HCT116 (cell line): Measurements from ENCODE around the gene CLTC. TPM values are rescaled to one million over a fixed set of nuclear protein-coding genes. Genes with fewer than 3 reads are reported as not detected.

ENCODE experiments used
- ATAC-seq: fragments of 200-7000 bp; cut with Tn5 transposase; 2 replicates; pipeline ENCODE4 v1.9.1; 2020; ENCODE audit warnings: mild to moderate bottlenecking, moderate library complexity
- BruUV-seq: library from RNA; stranded (reverse); fragments of 400-500 nt; replicated peaks from 2 replicates; lab custom pipeline; 2021; lab: Mats Ljungman, UMichigan
- CTCF ChIA-PET: fragments of 300-600 bp; sonication (Branson Sonifier 250); formaldehyde crosslinking; loops from one replicate; lab custom pipeline; 2021; ENCODE audit warnings: antibody characterized with exemption; lab: Charles Lee
- POLR2A ChIA-PET: fragments of 300-600, 350-600 bp; sonication (Branson Sonifier 250); formaldehyde crosslinking; loops from one replicate; lab custom pipeline; 2021; ENCODE audit warnings: antibody characterized with exemption; lab: Charles Lee
- RAD21 ChIA-PET, 2 experiments: fragments of 300-600 bp; sonication (Branson Sonifier 250); formaldehyde crosslinking; loops; one replicate each; lab custom pipeline; 2023; ENCODE audit warnings: low total read pairs in 2 of 2; ENCODE audit not compliant: uncharacterized antibody in 2 of 2, unreplicated experiment in 2 of 2, low non-redundant PET in 1 of 2; lab: Charles Lee
- DNase-seq: peaks from one replicate; pipeline ENCODE4 v3.0.0-alpha.2; 2010; ENCODE audit warnings: low read depth, low spot score
- H2AFZ ChIP-seq: fragments of 200-600 bp; shearing (Covaris generic), sonication (generic); 2 replicates; pipeline ENCODE4 v1.6.1; 2017; ENCODE audit warnings: low read depth, mixed run types, mixed read lengths, antibody characterized with exemption, low read length; ENCODE audit not compliant: poor library complexity, severe bottlenecking
- H3K27ac ChIP-seq: 2 replicates; pipeline ENCODE4 v1.5.1; 2012; ENCODE audit warnings: low read depth, low read length
- H3K27me3 ChIP-seq: fragments of 200-600 bp; sonication (generic); 2 replicates; pipeline ENCODE4 v1.6.1; 2016; ENCODE audit warnings: mixed run types, low read length, mixed read lengths; ENCODE audit not compliant: insufficient read depth
- H3K36me3 ChIP-seq, 2 experiments: fragments of 200-500 bp in 1 of 2; fragments of 200-600 bp in 1 of 2; sonication (Bioruptor generic) in 1 of 2; sonication (generic) in 1 of 2; 2 replicates each; pipeline versions ENCODE4 v1.5.1 to v1.6.1; 2014 to 2016; ENCODE audit warnings: low read length in 2 of 2, inconsistent platforms in 1 of 2, mixed read lengths in 1 of 2, mixed run types in 1 of 2; ENCODE audit not compliant: insufficient read depth in 2 of 2, control insufficient read depth in 1 of 2
- H3K4me1 ChIP-seq, 2 experiments: fragments of 200-600 bp in 1 of 2; sonication (generic) in 1 of 2; 2 replicates each; pipeline versions ENCODE4 v1.5.1 to v1.6.1; 2012 to 2017; ENCODE audit warnings: low read length in 2 of 2, inconsistent platforms in 1 of 2, mild to moderate bottlenecking in 1 of 2, mixed read lengths in 1 of 2, mixed run types in 1 of 2, moderate library complexity in 1 of 2; ENCODE audit not compliant: insufficient read depth in 2 of 2, control insufficient read depth in 1 of 2
- H3K4me2 ChIP-seq: fragments of 200-600 bp; sonication (generic); 2 replicates; pipeline ENCODE4 v1.6.1; 2017; ENCODE audit warnings: mixed run types, low read length, mixed read lengths
- H3K4me3 ChIP-seq, 2 experiments: fragments of 200-600 bp in 1 of 2; sonication (generic) in 1 of 2; replicated peaks in 1 of 2; 2 replicates each; pipeline ENCODE4 v1.5.1; 2011 to 2016; ENCODE audit warnings: low read length in 2 of 2, control low read depth in 1 of 2, low read depth in 1 of 2, mild to moderate bottlenecking in 1 of 2, mixed read lengths in 1 of 2, mixed run types in 1 of 2
- H3K79me2 ChIP-seq: fragments of 200-600 bp; sonication (generic); 2 replicates; pipeline ENCODE4 v1.6.1; 2017; ENCODE audit warnings: mild to moderate bottlenecking, mixed run types, low read length, moderate library complexity, mixed read lengths; ENCODE audit not compliant: insufficient read depth
- H3K9ac ChIP-seq: fragments of 200-600 bp; sonication (generic); 2 replicates; pipeline ENCODE4 v1.6.1; 2016; ENCODE audit warnings: low read length, mixed read lengths
- H3K9me2 ChIP-seq: fragments of 200-600 bp; sonication (generic), shearing (Covaris generic); 2 replicates; pipeline ENCODE4 v1.6.1; 2017; ENCODE audit warnings: mixed run types, mild to moderate bottlenecking, moderate library complexity; ENCODE audit not compliant: insufficient read depth
- H3K9me3 ChIP-seq, 2 experiments: fragments of 200-500 bp in 1 of 2; fragments of 200-600 bp in 1 of 2; sonication (Bioruptor generic) in 1 of 2; sonication (generic) in 1 of 2; 2 replicates each; pipeline ENCODE4 v1.6.1; 2014 to 2017; ENCODE audit warnings: low read length in 2 of 2, mixed read lengths in 2 of 2, inconsistent platforms in 1 of 2, low read depth in 1 of 2, mild to moderate bottlenecking in 1 of 2, mixed run types in 1 of 2, moderate library complexity in 1 of 2; ENCODE audit not compliant: control insufficient read depth in 1 of 2, insufficient read depth in 1 of 2
- H4K20me1 ChIP-seq: fragments of 200-600 bp; sonication (generic), shearing (Covaris generic); 2 replicates; pipeline ENCODE4 v1.6.1; 2017; ENCODE audit warnings: mixed run types, mild to moderate bottlenecking, moderate library complexity; ENCODE audit not compliant: insufficient read depth
- CBX3 ChIP-seq: IDR thresholded peaks from 2 replicates; pipeline ENCODE4 v1.6.1; 2012; ENCODE audit warnings: low read depth
- CEBPB ChIP-seq: IDR thresholded peaks from 2 replicates; pipeline ENCODE4 v1.6.1; 2012; ENCODE audit warnings: low read depth
- EGR1 ChIP-seq: IDR thresholded peaks from 2 replicates; pipeline ENCODE4 v1.6.1; 2012; ENCODE audit warnings: low read depth
- EZH2 ChIP-seq: fragments of 200-600 bp; sonication (generic); IDR thresholded peaks from 2 replicates; pipeline ENCODE4 v1.6.1; 2017; ENCODE audit warnings: antibody characterized with exemption, mixed run types
- JUND ChIP-seq: IDR thresholded peaks from 2 replicates; pipeline ENCODE4 v1.6.1; 2012
- POLR2A ChIP-seq: IDR thresholded peaks from 2 replicates; pipeline ENCODE4 v1.7.0; 2011; ENCODE audit warnings: borderline replicate concordance; ENCODE audit not compliant: insufficient read depth, insufficient read length; ENCODE audit errors: extremely low read depth
- POLR2AphosphoS5 ChIP-seq: IDR thresholded peaks from 2 replicates; pipeline ENCODE4 v1.6.1; 2011; ENCODE audit warnings: mild to moderate bottlenecking, low read depth, low read length, moderate library complexity
- SIN3A ChIP-seq: IDR thresholded peaks from 2 replicates; pipeline ENCODE4 v1.6.1; 2012; ENCODE audit warnings: low read depth
- SP1 ChIP-seq: IDR thresholded peaks from 2 replicates; pipeline ENCODE4 v1.6.1; 2012; ENCODE audit warnings: low read depth
- SRF ChIP-seq: IDR thresholded peaks from 2 replicates; pipeline ENCODE4 v1.6.1; 2012; ENCODE audit warnings: low read depth
- YY1 ChIP-seq: IDR thresholded peaks from 2 replicates; pipeline ENCODE4 v1.6.1; 2011; ENCODE audit warnings: low read length, low read depth, moderate library complexity, mild to moderate bottlenecking; ENCODE audit not compliant: insufficient replicate concordance; ENCODE audit errors: extremely low read depth
- ZNF274 ChIP-seq: fragments of 200-500 bp; sonication (Bioruptor generic); IDR thresholded peaks from 2 replicates; pipeline ENCODE4 v1.6.1; 2014; ENCODE audit warnings: mild to moderate bottlenecking, low read depth, low read length, inconsistent platforms
- intact Hi-C: fragments of 100-400 bp; cut with micrococcal nuclease; formaldehyde crosslinking; loops from 2 replicates; pipeline ENCODE4 v1.10.0; 2022
- total RNA-seq: library from RNA; stranded (reverse); gene quantifications from one replicate; pipeline ENCODE4 v1.2.1, GENCODE V29; 2021; ENCODE audit not compliant: unreplicated experiment
- TF ChIP-seq, protein P1 (sequence below): IDR thresholded peaks from 2 replicates; pipeline ENCODE4 v1.6.1; 2012
- TF ChIP-seq, protein P2 (sequence below): IDR thresholded peaks from 2 replicates; pipeline ENCODE4 v1.6.1; 2012; ENCODE audit warnings: low read depth
- TF ChIP-seq, protein P3 (sequence below), 3 experiments: fragments of 200-600 bp in 1 of 3; sonication (generic) in 1 of 3; IDR thresholded peaks in 2 of 3; conservative IDR thresholded peaks in 1 of 3; 2 replicates each; pipeline ENCODE4 v1.5.1; 2012 to 2017; ENCODE audit warnings: low read depth in 2 of 3, low read length in 2 of 3, antibody characterized with exemption in 1 of 3, borderline replicate concordance in 1 of 3, control low read depth in 1 of 3, mild to moderate bottlenecking in 1 of 3, mixed read lengths in 1 of 3, mixed run types in 1 of 3, moderate library complexity in 1 of 3; ENCODE audit not compliant: insufficient read depth in 1 of 3

CLTC gene
- total RNA-seq, 1 experiment from 2014 or later = 351 TPM

DNA sequence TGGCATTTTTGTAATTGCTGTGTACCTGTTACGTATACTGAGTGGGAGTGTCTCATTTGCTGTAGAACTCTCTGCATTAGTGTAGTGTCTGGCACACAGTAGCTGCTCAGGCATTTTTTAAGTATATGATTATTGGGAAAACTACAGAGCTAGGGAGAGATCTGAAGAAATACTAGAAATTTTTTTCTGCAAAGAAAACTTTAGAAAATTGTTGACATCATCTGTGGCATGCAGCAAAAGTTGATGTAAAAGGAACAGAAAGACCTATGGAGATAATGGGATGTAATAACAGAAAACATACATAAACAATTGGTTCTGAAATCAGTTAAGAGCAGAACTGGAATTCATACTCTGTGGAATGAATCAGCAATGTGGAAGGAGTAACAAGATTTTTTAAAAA lies 11.6 kb downstream of the CLTC start:
- POLR2A ChIA-PET = interaction anchor here (3.2 kb wide), 1 partner anchor 12 kb away, joined by 9 read pairs; the partner anchor contains the start of gene CLTC
- Histone ChIP-seq H3K27me3 (no peaks in the 10 kb centered on the region), H4K20me1 (peaks cover 68% of the 10 kb centered on the region), H3K79me2 (peaks cover 100% of the 10 kb centered on the region), H3K4me1 (peaks cover 0 to 5% of the 10 kb centered on the region in 2 experiments; a peak in 1 of 4 replicates), H3K9ac (no peak overlapping the region), H3K27ac (no peak overlapping the region), H3K9me3 (no peaks in the 10 kb centered on the region), H3K4me3 (no peak overlapping the region), H3K36me3 (peaks cover 0 to 13% of the 10 kb centered on the region in 2 experiments; a peak in 1 of 4 replicates), H2AFZ (no peak overlapping the region), H3K9me2 (no peaks in the 10 kb centered on the region), H3K4me2 (no peak overlapping the region)
- no TSS peak for BruUV-seq
- no peak for TF ChIP-seq JUND
- TF ChIP-seq CBX3 = no peak
- no peak for TF ChIP-seq EZH2
- no peak for TF ChIP-seq YY1
- TF ChIP-seq ZNF274 = no peak
- TF ChIP-seq, protein P1, sequence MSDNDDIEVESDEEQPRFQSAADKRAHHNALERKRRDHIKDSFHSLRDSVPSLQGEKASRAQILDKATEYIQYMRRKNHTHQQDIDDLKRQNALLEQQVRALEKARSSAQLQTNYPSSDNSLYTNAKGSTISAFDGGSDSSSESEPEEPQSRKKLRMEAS = no peak
- no peak for TF ChIP-seq EGR1
- ATAC-seq (no peak), DNase-seq (no peak)
- intact Hi-C loops = no loop called here
- CTCF ChIA-PET = no interaction called here
- RAD21 ChIA-PET = no interaction called here

DNA sequence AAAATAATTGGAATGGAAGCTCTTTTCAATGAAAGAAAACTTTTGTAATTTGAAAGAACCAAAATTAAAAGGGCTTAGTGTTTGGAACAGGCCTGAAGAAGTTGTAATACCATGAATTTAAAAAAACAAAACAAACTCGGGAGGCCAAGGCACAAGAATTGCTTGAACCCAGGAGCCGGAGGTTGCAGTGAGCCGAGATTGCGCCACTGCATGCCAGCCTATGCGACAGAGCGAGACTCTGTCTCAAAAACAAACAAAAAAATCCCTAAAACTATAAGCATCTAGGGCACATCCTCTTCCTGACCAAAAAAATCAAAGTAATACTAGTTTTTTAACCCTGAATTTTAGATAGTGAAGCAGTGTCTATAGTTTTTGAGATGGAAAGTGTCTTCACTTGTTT lies 12.7 kb downstream of the CLTC start:
- Histone ChIP-seq H3K27ac (no peak overlapping the region), H3K4me1 (peaks cover 3 to 8% of the 10 kb centered on the region in 2 experiments; a peak in 1 of 4 replicates), H3K79me2 (peaks cover 98% of the 10 kb centered on the region), H3K9ac (no peak overlapping the region), H3K9me3 (no peaks in the 10 kb centered on the region), H4K20me1 (peaks cover 57% of the 10 kb centered on the region), H3K4me3 (no peak overlapping the region), H3K9me2 (no peaks in the 10 kb centered on the region), H3K27me3 (no peaks in the 10 kb centered on the region), H3K4me2 (no peak overlapping the region), H3K36me3 (peaks cover 0 to 13% of the 10 kb centered on the region in 2 experiments; a peak in 1 of 4 replicates)
- POLR2A ChIA-PET = interaction anchor here (3.2 kb wide), 1 partner anchor 13 kb away, joined by 9 read pairs; the partner anchor contains the start of gene CLTC
- BruUV-seq = no TSS peak
- intact Hi-C loops = no loop called here
- no peak for ATAC-seq
- CTCF ChIA-PET = no interaction called here
- TF ChIP-seq YY1 (no peak), ZNF274 (no peak), CEBPB (no peak), SP1 (no peak), POLR2A (no peak), SIN3A (no peak), SRF (no peak), JUND (no peak), POLR2AphosphoS5 (no peak), EGR1 (no peak)
- TF ChIP-seq, protein P2, sequence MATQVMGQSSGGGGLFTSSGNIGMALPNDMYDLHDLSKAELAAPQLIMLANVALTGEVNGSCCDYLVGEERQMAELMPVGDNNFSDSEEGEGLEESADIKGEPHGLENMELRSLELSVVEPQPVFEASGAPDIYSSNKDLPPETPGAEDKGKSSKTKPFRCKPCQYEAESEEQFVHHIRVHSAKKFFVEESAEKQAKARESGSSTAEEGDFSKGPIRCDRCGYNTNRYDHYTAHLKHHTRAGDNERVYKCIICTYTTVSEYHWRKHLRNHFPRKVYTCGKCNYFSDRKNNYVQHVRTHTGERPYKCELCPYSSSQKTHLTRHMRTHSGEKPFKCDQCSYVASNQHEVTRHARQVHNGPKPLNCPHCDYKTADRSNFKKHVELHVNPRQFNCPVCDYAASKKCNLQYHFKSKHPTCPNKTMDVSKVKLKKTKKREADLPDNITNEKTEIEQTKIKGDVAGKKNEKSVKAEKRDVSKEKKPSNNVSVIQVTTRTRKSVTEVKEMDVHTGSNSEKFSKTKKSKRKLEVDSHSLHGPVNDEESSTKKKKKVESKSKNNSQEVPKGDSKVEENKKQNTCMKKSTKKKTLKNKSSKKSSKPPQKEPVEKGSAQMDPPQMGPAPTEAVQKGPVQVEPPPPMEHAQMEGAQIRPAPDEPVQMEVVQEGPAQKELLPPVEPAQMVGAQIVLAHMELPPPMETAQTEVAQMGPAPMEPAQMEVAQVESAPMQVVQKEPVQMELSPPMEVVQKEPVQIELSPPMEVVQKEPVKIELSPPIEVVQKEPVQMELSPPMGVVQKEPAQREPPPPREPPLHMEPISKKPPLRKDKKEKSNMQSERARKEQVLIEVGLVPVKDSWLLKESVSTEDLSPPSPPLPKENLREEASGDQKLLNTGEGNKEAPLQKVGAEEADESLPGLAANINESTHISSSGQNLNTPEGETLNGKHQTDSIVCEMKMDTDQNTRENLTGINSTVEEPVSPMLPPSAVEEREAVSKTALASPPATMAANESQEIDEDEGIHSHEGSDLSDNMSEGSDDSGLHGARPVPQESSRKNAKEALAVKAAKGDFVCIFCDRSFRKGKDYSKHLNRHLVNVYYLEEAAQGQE = no peak
- TF ChIP-seq, protein P3, sequence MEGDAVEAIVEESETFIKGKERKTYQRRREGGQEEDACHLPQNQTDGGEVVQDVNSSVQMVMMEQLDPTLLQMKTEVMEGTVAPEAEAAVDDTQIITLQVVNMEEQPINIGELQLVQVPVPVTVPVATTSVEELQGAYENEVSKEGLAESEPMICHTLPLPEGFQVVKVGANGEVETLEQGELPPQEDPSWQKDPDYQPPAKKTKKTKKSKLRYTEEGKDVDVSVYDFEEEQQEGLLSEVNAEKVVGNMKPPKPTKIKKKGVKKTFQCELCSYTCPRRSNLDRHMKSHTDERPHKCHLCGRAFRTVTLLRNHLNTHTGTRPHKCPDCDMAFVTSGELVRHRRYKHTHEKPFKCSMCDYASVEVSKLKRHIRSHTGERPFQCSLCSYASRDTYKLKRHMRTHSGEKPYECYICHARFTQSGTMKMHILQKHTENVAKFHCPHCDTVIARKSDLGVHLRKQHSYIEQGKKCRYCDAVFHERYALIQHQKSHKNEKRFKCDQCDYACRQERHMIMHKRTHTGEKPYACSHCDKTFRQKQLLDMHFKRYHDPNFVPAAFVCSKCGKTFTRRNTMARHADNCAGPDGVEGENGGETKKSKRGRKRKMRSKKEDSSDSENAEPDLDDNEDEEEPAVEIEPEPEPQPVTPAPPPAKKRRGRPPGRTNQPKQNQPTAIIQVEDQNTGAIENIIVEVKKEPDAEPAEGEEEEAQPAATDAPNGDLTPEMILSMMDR (IDR thresholded peaks at IDR 0.05 in 2 of 3, conservative IDR thresholded peaks at IDR 0.05 in 1 of 3; ENCODE audit: borderline replicate concordance in 1 of 3, insufficient read depth in 1 of 3, low read depth in 2 of 3, low read length in 2 of 3) = no peak
- TF ChIP-seq, protein P1 = no peak
- TF ChIP-seq, all 23 proteins: peak for 0
- RAD21 ChIA-PET = no interaction called here
- DNase-seq = no peak
- no peak overlapping the region for H2AFZ ChIP-seq
